Neural progenitor cell (in vitro differentiated cells): ENCODE results near the gene ZNF593OS.

Experiments used
- CTCF ChIP-seq: fragments of 200-600 bp; sonication (generic); IDR thresholded peaks from 2 replicates; pipeline ENCODE4 v1.5.1; 2017; ENCODE audit warnings: antibody characterized with exemption, mild to moderate bottlenecking
- EZH2 ChIP-seq: fragments of 200-600 bp; sonication (generic); IDR thresholded peaks from 2 replicates; pipeline ENCODE4 v1.6.1; 2017; ENCODE audit warnings: antibody characterized with exemption, mild to moderate bottlenecking, moderate library complexity
- EZH2phosphoT487 ChIP-seq: fragments of 200-600 bp; sonication (generic); IDR thresholded peaks from 2 replicates; pipeline ENCODE4 v1.6.1; 2017; ENCODE audit warnings: antibody characterized with exemption

GRCh38 chr1:26187882-26188281, 16.2 kb upstream of the ZNF593OS start:
- TF ChIP-seq CTCF (no peak), EZH2 (no peak), EZH2phosphoT487 (no peak)
